ENCODE measurements around the gene AUH. TPM values are rescaled to one million over a fixed set of nuclear protein-coding genes. Genes with fewer than 3 reads are reported as not detected.

The AUH gene
- total RNA-seq, 4 donors from 2014 or later, result 26.0 to 61.0 (median 31.0) TPM

GRCh38 chr9:91332546-91333231 is 29.0 kb downstream of the AUH start:
- TF ChIP-seq EP300 (IDR thresholded peaks at IDR 0.05) (no peak), POLR2A (IDR thresholded peaks at IDR 0.05) (no peak)
- peaks cover 17% of the 10 kb centered on the region for H3K36me3 ChIP-seq
- WGBS, result 88% methylated on average over 12 of the region's 12 CpGs
- H3K27me3 ChIP-seq, result no peaks in the 10 kb centered on the region
- H3K9me3 ChIP-seq, result no peaks in the 10 kb centered on the region
- H3K27ac ChIP-seq, result no peak overlapping the region
- H3K4me1 ChIP-seq, result no peaks in the 10 kb centered on the region
- DNase-seq (ENCODE audit: low spot score in 2 of 2), result no peak
- no peak overlapping the region for H3K4me3 ChIP-seq

DNA sequence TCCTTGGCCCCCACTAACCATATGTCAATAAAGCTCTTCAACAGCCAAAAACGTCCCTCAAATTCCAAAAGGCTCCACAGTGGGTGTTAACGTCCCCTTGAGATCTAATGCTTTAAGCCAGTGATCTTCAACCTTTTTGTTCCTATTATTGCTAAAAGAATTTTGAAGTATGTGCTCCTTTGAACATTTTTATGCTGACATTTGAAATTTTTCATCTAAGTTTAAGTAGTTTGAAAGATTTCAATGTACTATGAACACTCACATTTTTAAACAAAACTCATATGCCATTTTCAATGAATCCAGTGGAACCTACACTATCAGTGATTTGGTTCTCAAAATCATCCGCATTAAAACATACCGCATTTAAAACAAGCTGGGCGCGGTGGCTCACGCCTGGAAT is 29.9 kb downstream of the AUH start:
- Histone ChIP-seq H3K36me3 (peaks cover 18% of the 10 kb centered on the region), H3K9me3 (no peaks in the 10 kb centered on the region), H3K27me3 (no peaks in the 10 kb centered on the region), H3K27ac (no peak overlapping the region), H3K4me1 (no peaks in the 10 kb centered on the region), H3K4me3 (no peak overlapping the region)
- TF ChIP-seq POLR2A (IDR thresholded peaks at IDR 0.05), result no peak
- no peak for TF ChIP-seq CTCF (IDR thresholded peaks at IDR 0.05)
- 96% methylated on average over 7 of the region's 7 CpGs for WGBS
- no peak for DNase-seq (ENCODE audit: low spot score in 2 of 2)

DNA sequence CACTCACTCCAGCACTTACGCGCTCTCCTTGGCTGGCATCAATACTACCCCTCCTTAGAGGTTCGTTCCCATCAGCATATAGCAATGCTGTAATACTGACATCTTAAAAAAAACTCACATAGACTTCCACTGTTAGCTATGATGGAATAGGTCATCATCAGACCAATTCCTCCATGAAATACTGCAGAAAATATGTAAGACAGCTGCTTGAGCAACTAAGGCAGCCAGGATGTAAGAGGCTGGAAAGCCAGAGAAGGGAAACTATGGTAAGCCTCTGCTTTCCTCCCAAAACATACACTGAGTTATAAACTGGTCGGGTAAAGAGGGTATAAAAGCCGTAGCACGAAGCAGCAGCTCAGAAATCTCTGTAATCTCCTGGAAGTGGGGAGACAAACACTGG is 33.5 kb downstream of the AUH start:
- Histone ChIP-seq H3K27ac (no peak overlapping the region), H3K9me3 (no peaks in the 10 kb centered on the region), H3K36me3 (peaks cover 14% of the 10 kb centered on the region), H3K4me1 (no peaks in the 10 kb centered on the region), H3K27me3 (no peaks in the 10 kb centered on the region), H3K4me3 (no peak overlapping the region)
- TF ChIP-seq EP300 (IDR thresholded peaks at IDR 0.05) (no peak), POLR2AphosphoS5 (IDR thresholded peaks at IDR 0.05) (no peak), CTCF (IDR thresholded peaks at IDR 0.05) (no peak), POLR2A (IDR thresholded peaks at IDR 0.05) (no peak)
- no peak for DNase-seq (ENCODE audit: low spot score in 2 of 2)
- WGBS, result 95% methylated on average over 6 of the region's 6 CpGs

DNA sequence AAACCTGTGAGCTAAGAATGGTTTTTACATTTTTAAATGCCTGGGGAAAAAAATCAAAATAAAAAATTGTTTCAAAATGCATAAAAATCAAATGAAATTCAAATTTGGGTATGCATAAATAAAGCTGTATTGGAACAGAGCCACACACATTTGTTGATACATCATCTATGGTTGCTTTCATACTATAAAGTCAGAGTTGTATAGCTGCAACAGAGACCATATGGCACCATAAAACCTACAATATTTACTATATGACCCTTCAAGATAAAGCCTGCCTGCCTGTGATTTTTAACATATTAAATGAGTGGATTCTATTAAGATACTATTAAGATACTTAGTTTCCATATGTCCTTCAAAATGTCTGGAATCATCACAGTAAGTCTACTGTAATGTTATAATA is 40.0 kb downstream of the AUH start:
- TF ChIP-seq POLR2A (IDR thresholded peaks at IDR 0.05) (no peak), EP300 (IDR thresholded peaks at IDR 0.05) (no peak), CTCF (IDR thresholded peaks at IDR 0.05) (no peak), POLR2AphosphoS5 (IDR thresholded peaks at IDR 0.05) (no peak)
- no peak for DNase-seq (ENCODE audit: low spot score in 2 of 2)
- Histone ChIP-seq H3K4me1 (no peaks in the 10 kb centered on the region), H3K27ac (no peak overlapping the region), H3K9me3 (no peaks in the 10 kb centered on the region), H3K27me3 (no peaks in the 10 kb centered on the region), H3K36me3 (no peaks in the 10 kb centered on the region), H3K4me3 (no peak overlapping the region)

DNA sequence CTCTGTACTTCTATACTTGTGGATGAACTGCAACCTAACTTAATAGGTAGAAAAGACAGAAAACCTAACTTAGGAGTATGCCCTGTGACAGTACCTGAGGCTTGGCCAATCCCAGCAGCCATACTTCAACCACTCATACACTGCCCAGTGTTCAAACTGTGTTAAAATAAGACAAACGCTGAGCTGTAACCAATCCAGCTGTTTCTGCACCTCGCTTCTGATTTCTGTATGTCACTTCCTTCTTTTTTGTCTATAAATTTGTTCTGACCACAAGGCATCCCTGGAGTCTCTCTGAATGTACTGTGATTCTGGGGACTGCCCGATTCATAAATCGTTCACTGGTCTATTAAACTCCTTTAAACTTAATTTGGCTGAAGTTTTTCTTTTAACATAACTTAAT is 41.4 kb downstream of the AUH start:
- no peak overlapping the region for H3K27ac ChIP-seq
- no peaks in the 10 kb centered on the region for H3K27me3 ChIP-seq
- no peak overlapping the region for H3K4me3 ChIP-seq
- H3K4me1 ChIP-seq, result no peaks in the 10 kb centered on the region
- H3K36me3 ChIP-seq, result no peaks in the 10 kb centered on the region
- TF ChIP-seq POLR2AphosphoS5 (IDR thresholded peaks at IDR 0.05), result no peak
- TF ChIP-seq CTCF (IDR thresholded peaks at IDR 0.05), result no peak
- TF ChIP-seq POLR2A (IDR thresholded peaks at IDR 0.05), result no peak
- TF ChIP-seq EP300 (IDR thresholded peaks at IDR 0.05), result no peak
- DNase-seq (ENCODE audit: low spot score in 2 of 2), result no peak
- H3K9me3 ChIP-seq, result no peaks in the 10 kb centered on the region
- WGBS, result 84% methylated on average over 4 of the region's 4 CpGs

DNA sequence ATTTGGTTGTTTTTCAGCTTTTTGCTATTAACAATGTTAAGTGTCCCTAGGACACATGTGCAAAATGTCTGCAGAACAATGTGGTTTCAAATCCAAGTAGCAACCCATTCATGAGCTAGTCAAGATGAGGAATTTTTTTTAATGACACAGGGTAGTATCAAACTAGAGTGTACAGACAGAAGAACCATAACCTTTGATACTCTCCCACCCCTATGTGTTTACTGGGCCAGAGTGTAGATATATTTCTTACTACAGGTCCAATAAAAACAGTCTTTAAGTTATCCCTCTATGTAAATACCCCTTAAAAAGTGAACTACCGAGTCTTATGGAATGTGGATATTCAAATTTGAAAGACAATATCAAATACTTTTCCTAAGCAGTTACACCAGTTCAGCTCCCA is 45.6 kb downstream of the AUH start:
- 93% methylated on average over 1 of the region's 1 CpG for WGBS
- H3K36me3 ChIP-seq, result no peaks in the 10 kb centered on the region
- H3K27me3 ChIP-seq, result no peaks in the 10 kb centered on the region
- H3K4me1 ChIP-seq, result peaks cover 13% of the 10 kb centered on the region
- DNase-seq (ENCODE audit: low spot score in 2 of 2), result no peak
- H3K27ac ChIP-seq, result no peak overlapping the region
- no peaks in the 10 kb centered on the region for H3K9me3 ChIP-seq
- H3K4me3 ChIP-seq, result no peak overlapping the region
- TF ChIP-seq POLR2AphosphoS5 (IDR thresholded peaks at IDR 0.05), result no peak
- TF ChIP-seq POLR2A (IDR thresholded peaks at IDR 0.05), result no peak
- no peak for TF ChIP-seq EP300 (IDR thresholded peaks at IDR 0.05)
- no peak for TF ChIP-seq CTCF (IDR thresholded peaks at IDR 0.05)
